Measurements from ENCODE around the gene ARFGAP1. TPM values are rescaled to one million over a fixed set of nuclear protein-coding genes. Genes with fewer than 3 reads are reported as not detected.
A peak's percentile ranks its signal among the peaks of the same experiment; 100 is the strongest.

The ARFGAP1 gene
- total and polyA plus RNA-seq, 2 of the 8 experiments (the other 6 are each of a cell fraction or from before 2014, with no cell fraction given) = 93.7 to 100 TPM

GRCh38 chr20:63256954-63257353, 15.7 kb upstream of the ARFGAP1 start:
- H3K79me1 ChIP-seq (ENCODE audit: low read depth, low read length) = no peaks in the 10 kb centered on the region; the same call in 1 of the 2 replicates
- H3K23ac ChIP-seq (ENCODE audit: insufficient read length) = no peak overlapping the region
- H3K56ac ChIP-seq (replicated peaks; ENCODE audit: insufficient read length, low read depth, low read length) = no peak overlapping the region
- peak overlapping the region; percentile 98; the same call in 1 of the 2 replicates for H2BK15ac ChIP-seq (ENCODE audit: low read length)
- H4K20me1 ChIP-seq (replicated peaks in 1 of 2; ENCODE audit: control insufficient read depth in 1 of 2, insufficient read depth in 2 of 2, low read length in 2 of 2) = peaks cover 0 to 4% of the 10 kb centered on the region in 2 experiments
- no peak overlapping the region; the same call in 1 of the 2 replicates for H3K18ac ChIP-seq (ENCODE audit: extremely low read depth, low read length)
- ChIA-PET CTCF (ENCODE audit: partially characterized antibody) (interaction anchor here (0.9 to 6.8 kb wide), 4 partner anchors 24 to 42 kb away, joined by 3 to 87 read pairs (median 16); partner anchors contain the start of gene BIRC7), POLR2A (ENCODE audit: partially characterized antibody) (interaction anchor here (4.7 kb wide), 1 partner anchor 23 kb away, joined by 21 read pairs; the partner anchor contains the start of gene BIRC7)
- peaks cover 2 to 18% (median 15%) of the 10 kb centered on the region in 4 experiments for H3K4me1 ChIP-seq (replicated peaks in 1 of 4; ENCODE audit: control insufficient read depth in 3 of 4, insufficient read depth in 4 of 4, low read length in 3 of 4)
- peak overlapping the region; percentile 29 for H4K5ac ChIP-seq (ENCODE audit: insufficient read length, low read depth, low read length)
- no peak overlapping the region for H2BK20ac ChIP-seq (ENCODE audit: low read length)
- peak overlapping the region; percentile 91 for H2AK5ac ChIP-seq (ENCODE audit: low read depth, low read length)
- H3K4me2 ChIP-seq (ENCODE audit: insufficient read depth in 1 of 2, low read depth in 2 of 2, low read length in 2 of 2) = no peak overlapping the region
- WGBS, 2 experiments (ENCODE audit: extremely low coverage in 1 of 2, insufficient coverage in 1 of 2, insufficient read length in 1 of 2, insufficient replicate concordance in 2 of 2, low coverage in 1 of 2, low lambda C conversion rate in 2 of 2, missing lambda C conversion rate in 1 of 2) = 84% methylated on average over 4 of the region's 4 CpGs; no CpG with 5 or more reads in 1 of the 2 experiments
- no peak overlapping the region for H3K9ac ChIP-seq (replicated peaks in 1 of 4; ENCODE audit: extremely low read depth in 1 of 4, low read depth in 3 of 4, low read length in 3 of 4)
- H3K27ac ChIP-seq (ENCODE audit: low read depth, low read length) = no peak overlapping the region
- FAIRE-seq (no peak), DNase-seq (ENCODE audit: low read depth in 1 of 2, low spot score in 2 of 2) (no peak)
- H3K14ac ChIP-seq (ENCODE audit: insufficient read length) = no peak overlapping the region
- peaks cover 4 to 47% (median 36%) of the 10 kb centered on the region in 4 experiments for H3K27me3 ChIP-seq (replicated peaks in 1 of 4; ENCODE audit: control insufficient read depth in 3 of 4, extremely low read depth in 1 of 4, insufficient read depth in 3 of 4, low read length in 3 of 4)
- peak overlapping the region; percentile 53 for H3K4ac ChIP-seq (replicated peaks; ENCODE audit: insufficient read length, low read depth, low read length)
- no peaks in the 10 kb centered on the region for H3K79me2 ChIP-seq (ENCODE audit: control insufficient read depth in 1 of 2, insufficient read depth in 2 of 2, low read length in 2 of 2)
- peak overlapping the region; percentile 94 for H4K91ac ChIP-seq (replicated peaks; ENCODE audit: insufficient read length, low read length)
- no peaks in the 10 kb centered on the region for H3K9me3 ChIP-seq (ENCODE audit: insufficient read depth in 2 of 2, low read depth in 1 of 2, low read length in 1 of 2)
- peaks cover 13% of the 10 kb centered on the region; the same call in 1 of the 2 replicates for H3K23me2 ChIP-seq (ENCODE audit: low read depth, low read length)
- H2BK120ac ChIP-seq (replicated peaks; ENCODE audit: low read depth, low read length) = no peak overlapping the region
- H3K4me3 ChIP-seq (ENCODE audit: extremely low read depth in 1 of 4, insufficient read depth in 2 of 4, low read depth in 3 of 4, low read length in 4 of 4) = no peak overlapping the region
- H2BK12ac ChIP-seq (ENCODE audit: low read depth, low read length) = peak overlapping the region; percentile 93
- 0 out of 2 replicates have a peak overlapping the region, but pooled peaks have one; percentile 28 for H4K8ac ChIP-seq (ENCODE audit: extremely low read depth, insufficient read depth, low read length)
- no peak overlapping the region for H2AFZ ChIP-seq (ENCODE audit: low read length)
- peak overlapping the region; percentile 95 for H2BK5ac ChIP-seq (ENCODE audit: low read depth, low read length)
- no peaks in the 10 kb centered on the region; a peak in 1 of 8 replicates for H3K36me3 ChIP-seq (ENCODE audit: control insufficient read depth in 2 of 4, insufficient read depth in 4 of 4, low read length in 3 of 4)
- TF ChIP-seq RXRA (IDR thresholded peaks at IDR 0.05; ENCODE audit: insufficient read depth, low read depth, low read length) = no peak
- no peak for TF ChIP-seq YY1 (IDR thresholded peaks at IDR 0.05; ENCODE audit: low read depth, low read length)
- TF ChIP-seq PHF8 (conservative IDR thresholded peaks at IDR 0.05; ENCODE audit: low read depth, low read length) = no peak
- TF ChIP-seq CBX8 (IDR thresholded peaks at IDR 0.05; ENCODE audit: borderline replicate concordance, low read depth, low read length) = no peak
- no peak for TF ChIP-seq CTBP2 (IDR thresholded peaks at IDR 0.05; ENCODE audit: borderline replicate concordance, insufficient read depth, insufficient read length, low read length)
- no peak for TF ChIP-seq ZNF274 (IDR thresholded peaks at IDR 0.05; ENCODE audit: borderline replicate concordance, extremely low read depth, low read length)
- TF ChIP-seq USF2 (IDR thresholded peaks at IDR 0.05; ENCODE audit: low read length) = no peak
- no peak for TF ChIP-seq CBX5 (IDR thresholded peaks at IDR 0.05; ENCODE audit: low read depth, low read length)
- no peak for TF ChIP-seq SIX5 (IDR thresholded peaks at IDR 0.05; ENCODE audit: low read depth, low read length)
- TF ChIP-seq KDM5A (IDR thresholded peaks at IDR 0.05; ENCODE audit: low read length) = no peak
- TF ChIP-seq GTF2F1 (IDR thresholded peaks at IDR 0.05; ENCODE audit: borderline replicate concordance, low read depth, low read length) = no peak
- TF ChIP-seq EZH2 (IDR thresholded peaks at IDR 0.05; ENCODE audit: low read depth, low read length, severe bottlenecking) = no peak
